Measurements from ENCODE around the gene MCF2L2.

GRCh38 chr3:183128709-183129108 lies 299.7 kb downstream of the MCF2L2 start:
- TF ChIP-seq CTCF (conservative IDR thresholded peaks at IDR 0.05 in 1 of 2, IDR thresholded peaks at IDR 0.05 in 1 of 2; ENCODE audit: extremely low read depth in 1 of 2, insufficient read depth in 1 of 2, low read depth in 1 of 2, low read length in 2 of 2) (no peak), EZH2 (IDR thresholded peaks at IDR 0.05; ENCODE audit: borderline replicate concordance, low read length) (no peak)
